Thyroid gland (tissue), 4 donors: ENCODE measurements around the gene LIMK2. TPM values are rescaled to one million over a fixed set of nuclear protein-coding genes. Genes with fewer than 3 reads are reported as not detected.
"Not testable (repeated sequence)": the region's sequence is repeated elsewhere in the genome, so short reads cannot be mapped to it uniquely, and the experiment has no call there.

Source experiments
- DNase-seq, 2 donors: peaks; one replicate each; pipeline ENCODE4 v3.0.0-alpha.2; 2019
- H3K27ac ChIP-seq, 3 donors: fragments of 200-600 bp; sonication (generic); 1 replicate in 2 of 3; 2 replicates in 1 of 3; pipeline ENCODE4 v1.5.1; 2016 to 2019; ENCODE audit warnings: mild to moderate bottlenecking in 1 of 3, moderate library complexity in 1 of 3
- H3K27me3 ChIP-seq: fragments of 200-600 bp; sonication (generic); one replicate; pipeline ENCODE4 v1.5.1; 2019
- H3K36me3 ChIP-seq, 2 donors: fragments of 200-600 bp; sonication (generic); one replicate each; pipeline ENCODE4 v1.5.1; 2016 to 2019
- H3K4me1 ChIP-seq, 2 donors: fragments of 200-600 bp; sonication (generic); one replicate each; pipeline ENCODE4 v1.5.1; 2017 to 2019
- H3K4me3 ChIP-seq, 3 donors: fragments of 200-600 bp; sonication (generic); replicated peaks in 1 of 3; 1 replicate in 2 of 3; 2 replicates in 1 of 3; pipeline ENCODE4 v1.5.1; 2016; ENCODE audit warnings: mild to moderate bottlenecking in 1 of 3
- H3K9me3 ChIP-seq: fragments of 200-600 bp; sonication (generic); one replicate; pipeline ENCODE4 v1.5.1; 2017
- POLR2A ChIP-seq, 2 donors: fragments of 450-650 bp; IDR thresholded peaks; one replicate each; pipeline ENCODE4 v1.6.1; 2017; ENCODE audit warnings: antibody characterized with exemption in 2 of 2, mild to moderate bottlenecking in 2 of 2, moderate library complexity in 1 of 2
- WGBS, 2 donors: methylation state at CpG; one replicate each; pipeline ENCODE4 v1.1.5; 2017; 5-methylcytosine and 5-hydroxymethylcytosine counted together
- intact Hi-C: fragments of 100-400 bp; cut with DNase I; formaldehyde crosslinking; loops from one replicate; pipeline ENCODE4 v1.15.1; 2023
- total RNA-seq, 4 donors: library from RNA; depleted of rRNA; stranded (reverse); fragments of >200 nt; gene quantifications; one replicate each; pipeline ENCODE4 v1.2.3, GENCODE V29; 2016
- TF ChIP-seq, protein P1 (sequence below), 6 experiments: fragments of 200-600 bp in 3 of 6; fragments of 450-650 bp in 3 of 6; sonication (generic) in 3 of 6; IDR thresholded peaks; one replicate each; pipeline ENCODE4 v1.5.1; 2016 to 2019; ENCODE audit warnings: antibody characterized with exemption in 6 of 6, mild to moderate bottlenecking in 2 of 6, inconsistent platforms in 1 of 6, moderate library complexity in 1 of 6

The LIMK2 gene
- total RNA-seq, 4 donors from 2014 or later: 85.0 to 123 (median 99.4) TPM

DNA sequence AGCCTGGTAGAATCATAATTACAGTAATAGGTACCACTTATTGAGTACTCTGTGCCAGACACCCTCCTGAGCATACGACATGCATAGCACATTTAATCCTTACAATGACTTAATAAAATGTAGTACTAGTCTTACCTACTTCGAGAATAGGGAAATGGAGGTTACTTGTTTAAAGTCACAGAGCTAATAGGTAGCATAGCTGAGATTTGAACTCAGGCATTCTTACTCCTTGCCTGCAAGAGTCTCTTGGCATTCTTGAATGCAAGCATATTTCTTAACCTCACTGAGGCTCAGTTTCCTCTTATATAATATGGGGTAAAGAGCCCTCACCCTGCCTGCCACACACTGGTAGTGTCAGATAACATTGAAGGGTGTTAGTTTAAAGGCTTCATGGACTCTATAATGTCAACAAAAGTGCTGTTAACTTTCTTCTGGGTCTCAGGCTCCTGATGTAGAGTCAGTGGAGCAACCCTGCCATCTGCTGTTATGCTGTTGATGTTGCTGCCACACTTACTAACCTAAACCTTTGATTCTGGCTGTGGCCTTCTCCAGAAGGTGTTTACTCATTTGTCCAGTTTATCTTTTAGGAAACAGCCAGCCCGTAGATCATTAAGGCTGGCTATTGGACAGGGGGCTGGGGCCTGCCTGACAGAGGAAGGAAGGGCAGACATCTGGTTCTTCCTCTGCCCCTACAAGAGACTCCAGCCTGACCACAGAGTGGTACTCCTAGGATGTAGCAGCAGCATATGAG, 18.9 kb downstream of the LIMK2 start:
- Histone ChIP-seq H3K27me3 (no peaks in the 10 kb centered on the region), H3K27ac (peak overlapping the region; percentile 73 to 88 (median 76)), H3K9me3 (no peaks in the 10 kb centered on the region), H3K36me3 (no peaks in the 10 kb centered on the region), H3K4me3 (no peak overlapping the region), H3K4me1 (peaks cover 20 to 44% of the 10 kb centered on the region in 2 donors)
- WGBS, 2 donors: 45 to 49% methylated on average over 3 of the region's 3 CpGs
- TF ChIP-seq, protein P1, sequence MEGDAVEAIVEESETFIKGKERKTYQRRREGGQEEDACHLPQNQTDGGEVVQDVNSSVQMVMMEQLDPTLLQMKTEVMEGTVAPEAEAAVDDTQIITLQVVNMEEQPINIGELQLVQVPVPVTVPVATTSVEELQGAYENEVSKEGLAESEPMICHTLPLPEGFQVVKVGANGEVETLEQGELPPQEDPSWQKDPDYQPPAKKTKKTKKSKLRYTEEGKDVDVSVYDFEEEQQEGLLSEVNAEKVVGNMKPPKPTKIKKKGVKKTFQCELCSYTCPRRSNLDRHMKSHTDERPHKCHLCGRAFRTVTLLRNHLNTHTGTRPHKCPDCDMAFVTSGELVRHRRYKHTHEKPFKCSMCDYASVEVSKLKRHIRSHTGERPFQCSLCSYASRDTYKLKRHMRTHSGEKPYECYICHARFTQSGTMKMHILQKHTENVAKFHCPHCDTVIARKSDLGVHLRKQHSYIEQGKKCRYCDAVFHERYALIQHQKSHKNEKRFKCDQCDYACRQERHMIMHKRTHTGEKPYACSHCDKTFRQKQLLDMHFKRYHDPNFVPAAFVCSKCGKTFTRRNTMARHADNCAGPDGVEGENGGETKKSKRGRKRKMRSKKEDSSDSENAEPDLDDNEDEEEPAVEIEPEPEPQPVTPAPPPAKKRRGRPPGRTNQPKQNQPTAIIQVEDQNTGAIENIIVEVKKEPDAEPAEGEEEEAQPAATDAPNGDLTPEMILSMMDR (IDR thresholded peaks at IDR 0.05): peak; percentile 38 to 91 (median 83)
- no peak for TF ChIP-seq POLR2A (IDR thresholded peaks at IDR 0.05)
- peak; percentile 68 to 70 for DNase-seq
- intact Hi-C loops: loop anchor here (10.0 kb wide), 1 partner anchor 116 kb away; no protein-coding TSS in a partner anchor

DNA sequence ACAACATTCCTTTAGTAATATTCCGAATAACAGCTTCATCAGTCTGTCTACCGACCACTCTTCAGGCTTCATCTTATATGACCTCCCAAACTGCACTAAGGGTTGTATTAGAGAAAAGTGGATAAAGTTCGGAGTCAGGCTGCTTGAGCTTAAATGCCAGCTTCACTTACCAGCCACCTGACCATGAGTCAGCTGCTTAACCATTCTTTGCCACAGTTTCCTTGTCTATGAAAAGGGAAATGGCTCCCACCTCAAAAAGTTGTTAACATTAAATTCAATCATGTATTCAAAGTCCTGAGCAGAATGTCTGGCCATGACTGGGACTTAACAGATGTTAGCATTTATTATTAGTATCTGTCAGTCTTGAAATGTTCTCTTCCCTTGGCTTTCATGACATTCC, 20.9 kb downstream of the LIMK2 start:
- H3K36me3 ChIP-seq: no peaks in the 10 kb centered on the region
- H3K4me3 ChIP-seq: no peak overlapping the region
- no peak for DNase-seq
- WGBS, 2 donors: 91 to 92% methylated on average over 3 of the region's 3 CpGs
- H3K27me3 ChIP-seq: no peaks in the 10 kb centered on the region
- TF ChIP-seq, protein P1 (IDR thresholded peaks at IDR 0.05): no peak
- TF ChIP-seq POLR2A (IDR thresholded peaks at IDR 0.05): no peak
- intact Hi-C loops: loop anchor here (10.0 kb wide), 1 partner anchor 118 kb away; no protein-coding TSS in a partner anchor
- H3K4me1 ChIP-seq: peaks cover 20 to 39% of the 10 kb centered on the region in 2 donors
- H3K9me3 ChIP-seq: no peaks in the 10 kb centered on the region
- H3K27ac ChIP-seq: peak overlapping the region in 1 of 3 donors; percentile 4

DNA sequence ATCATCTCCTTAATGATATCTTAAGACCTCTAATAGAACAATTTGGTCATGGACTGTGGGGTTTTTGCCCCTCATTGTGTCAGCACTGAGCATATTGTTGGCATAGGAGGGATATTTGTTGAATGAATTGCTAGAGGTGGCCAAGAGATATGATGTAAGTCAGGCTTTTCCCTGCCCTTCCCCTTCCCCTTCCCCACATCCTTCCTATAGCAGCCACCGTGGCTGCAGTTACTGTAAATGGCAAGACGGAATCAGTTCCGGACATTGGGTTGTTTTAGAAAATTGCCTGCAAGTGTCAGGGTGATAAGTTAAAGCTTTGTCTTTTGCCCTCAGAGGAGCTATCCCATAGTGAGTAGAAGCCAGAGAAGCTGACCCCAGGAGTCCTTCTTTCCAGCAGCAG, 23.0 kb downstream of the LIMK2 start:
- H3K4me3 ChIP-seq: no peak overlapping the region
- H3K27me3 ChIP-seq: no peaks in the 10 kb centered on the region
- peaks cover 9 to 32% of the 10 kb centered on the region in 2 donors for H3K4me1 ChIP-seq
- no peak for DNase-seq
- TF ChIP-seq POLR2A (IDR thresholded peaks at IDR 0.05): no peak
- TF ChIP-seq, protein P1 (IDR thresholded peaks at IDR 0.05): no peak
- intact Hi-C loops: loop anchor here (10.0 kb wide), 1 partner anchor 120 kb away; no protein-coding TSS in a partner anchor
- H3K27ac ChIP-seq: peak overlapping the region in 2 of 3 donors; percentile 4 to 24
- no peaks in the 10 kb centered on the region for H3K9me3 ChIP-seq
- H3K36me3 ChIP-seq: no peaks in the 10 kb centered on the region
- WGBS, 2 donors: 65 to 71% methylated on average over 3 of the region's 3 CpGs

DNA sequence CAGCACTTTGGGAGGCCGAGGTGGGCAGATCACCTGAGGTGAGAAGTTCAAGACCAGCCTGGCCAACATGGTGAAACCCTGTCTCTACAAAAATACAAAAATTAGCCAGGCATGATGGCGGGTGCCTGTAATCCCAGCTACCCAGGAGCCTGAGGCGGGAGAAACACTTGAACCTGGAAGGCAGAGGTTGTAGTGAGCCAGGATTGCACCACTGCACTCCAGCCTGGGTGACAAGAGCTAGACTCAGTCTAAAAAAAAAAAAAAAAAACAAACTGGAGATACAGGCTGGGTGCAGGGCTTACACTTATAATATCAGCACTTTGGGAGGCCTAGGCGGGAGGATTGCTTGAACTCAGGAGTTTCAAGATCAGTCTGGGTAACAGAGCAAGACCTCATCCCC, 23.9 kb downstream of the LIMK2 start:
- H3K36me3 ChIP-seq, H3K27me3 ChIP-seq, H3K4me3 ChIP-seq, H3K9me3 ChIP-seq: not testable (repeated sequence)
- peaks cover 0 to 23% of the 10 kb centered on the region in 2 donors for H3K4me1 ChIP-seq
- H3K27ac ChIP-seq: peak overlapping the region in 1 of 3 donors; percentile 24
- peak in 1 of 2 donors; percentile 24 for DNase-seq
- WGBS, 2 donors: 79 to 92% methylated on average over 4 of the region's 4 CpGs
- intact Hi-C loops: loop anchor here (10.0 kb wide), 1 partner anchor 121 kb away; no protein-coding TSS in a partner anchor

DNA sequence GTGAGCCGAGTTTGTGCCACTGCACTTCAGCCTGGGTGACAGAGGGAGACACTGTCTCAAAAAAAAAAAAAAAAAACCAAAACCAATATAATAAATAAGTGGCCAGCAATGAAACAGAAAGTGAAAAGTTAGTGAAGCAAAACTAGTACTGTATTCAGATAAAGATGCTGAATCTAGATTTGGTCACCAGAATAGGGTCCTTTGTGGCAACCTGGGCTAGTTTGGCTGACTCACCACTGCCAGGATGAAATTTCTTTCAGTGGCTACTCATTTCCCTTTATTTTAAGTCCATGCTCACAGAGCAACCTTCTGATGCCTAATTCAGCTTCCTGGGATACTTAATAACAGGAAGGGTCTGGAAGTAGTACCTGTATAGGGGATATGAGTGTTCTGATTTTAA, 26.0 kb downstream of the LIMK2 start:
- no peaks in the 10 kb centered on the region for H3K9me3 ChIP-seq
- no peak for DNase-seq
- intact Hi-C loops: loop anchor here (10.0 kb wide), 1 partner anchor 123 kb away; no protein-coding TSS in a partner anchor
- TF ChIP-seq, protein P1 (IDR thresholded peaks at IDR 0.05): no peak
- TF ChIP-seq POLR2A (IDR thresholded peaks at IDR 0.05): no peak
- no peak overlapping the region for H3K4me3 ChIP-seq
- peaks cover 0 to 18% of the 10 kb centered on the region in 2 donors for H3K4me1 ChIP-seq
- H3K27me3 ChIP-seq: no peaks in the 10 kb centered on the region
- H3K27ac ChIP-seq: no peak overlapping the region
- no peaks in the 10 kb centered on the region for H3K36me3 ChIP-seq
- 98 to 100% methylated on average over 1 of the region's 1 CpG for WGBS, 2 donors
